GM18507 (cell line): Measurements from ENCODE around the gene SYT13.

Experiments
- DNase-seq: peaks from one replicate; pipeline ENCODE4 v3.0.0; 2011; ENCODE audit warnings: low read depth; ENCODE audit not compliant: insufficient read length; ENCODE audit errors: extremely low spot score
- FAIRE-seq: peaks from 2 replicates; lab custom pipeline; 2011; peaks lifted over from hg19 to GRCh38; lab: Jason Lieb, UNC

SYT13 gene

GRCh38 chr11:45205978-45206377 is 80.2 kb downstream of the SYT13 start:
- no peak for FAIRE-seq

GRCh38 chr11:45204761-45205160 is 81.4 kb downstream of the SYT13 start:
- no peak for FAIRE-seq

More at GRCh38 chr11:45205978-45206377, 80.2 kb downstream of the SYT13 start:
- no peak for DNase-seq

GRCh38 chr11:45193695-45194094 is 92.4 kb downstream of the SYT13 start:
- no peak for DNase-seq

More at GRCh38 chr11:45204761-45205160, 81.4 kb downstream of the SYT13 start:
- no peak for DNase-seq

More at GRCh38 chr11:45193695-45194094, 92.4 kb downstream of the SYT13 start:
- FAIRE-seq, result no peak
